ENCODE results near the gene KCNQ2. TPM values are rescaled to one million over a fixed set of nuclear protein-coding genes. Genes with fewer than 3 reads are reported as not detected.
A peak's percentile ranks its signal among the peaks of the same experiment; 100 is the strongest.

KCNQ2 gene
- total RNA-seq, 1 donor from 2014 or later, result 11.5 TPM

DNA sequence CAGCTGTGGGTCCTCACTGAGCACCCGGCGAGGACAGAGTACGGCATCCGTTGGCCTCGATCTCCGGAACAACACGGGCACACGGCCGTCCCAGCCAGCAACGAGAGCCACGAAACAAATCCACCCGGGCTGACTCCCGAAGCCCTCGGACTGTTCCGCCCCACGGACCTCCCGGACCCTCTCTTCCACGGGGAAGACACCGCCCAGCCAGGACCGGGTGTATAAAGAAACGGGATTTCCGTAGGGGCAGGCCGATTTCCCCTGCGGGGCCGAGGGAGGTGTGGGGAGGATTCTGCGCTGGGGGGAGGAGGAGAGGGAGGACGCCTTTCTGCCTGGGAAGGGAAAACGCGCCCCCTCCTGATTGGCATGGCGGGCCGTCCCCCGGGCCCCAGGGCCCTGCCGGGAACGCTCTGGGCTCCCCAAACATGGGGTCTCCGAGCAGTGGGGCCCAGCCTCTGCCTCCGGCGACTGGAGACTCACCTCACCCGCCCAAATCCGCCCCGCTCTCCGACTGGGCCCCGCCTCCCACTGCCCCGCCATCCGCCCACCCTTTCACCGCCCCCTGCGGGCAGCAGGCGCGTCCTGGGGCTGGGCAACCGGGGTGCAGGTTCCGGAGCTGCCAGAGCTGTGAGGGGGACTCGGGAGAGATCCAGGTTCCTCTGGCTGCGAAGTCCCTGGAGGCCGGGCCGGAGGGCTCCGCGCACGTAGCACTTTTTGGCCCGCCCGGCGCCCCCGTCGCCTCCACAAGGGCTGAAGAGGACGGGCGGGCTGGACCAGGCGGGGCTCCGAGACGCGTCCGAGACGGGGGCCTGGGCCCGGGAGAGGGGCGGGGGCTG lies 47.4 kb upstream of the KCNQ2 start:
- Histone ChIP-seq H3K36me3 (ENCODE audit: insufficient read depth, low read length) (no peaks in the 10 kb centered on the region), H3K27ac (ENCODE audit: low read depth, low read length) (peak overlapping the region; percentile 50), H3K79me2 (ENCODE audit: insufficient read depth, low read length) (peaks cover 28% of the 10 kb centered on the region), H3K9me3 (ENCODE audit: insufficient read depth, low read depth, low read length) (no peaks in the 10 kb centered on the region), H3K27me3 (ENCODE audit: insufficient read depth, low read length) (no peaks in the 10 kb centered on the region), H3K4me2 (ENCODE audit: low read length) (peak overlapping the region; percentile 100), H2AFZ (ENCODE audit: low read depth, low read length) (peak overlapping the region; percentile 88), H4K20me1 (ENCODE audit: insufficient read depth, low read length) (peaks cover 37% of the 10 kb centered on the region), H3K4me1 (ENCODE audit: insufficient read depth, low read length) (peaks cover 14% of the 10 kb centered on the region), H3K4me3 (ENCODE audit: insufficient read depth, low read depth, low read length) (peak overlapping the region; percentile 67), H3K9ac (ENCODE audit: low read length) (peak overlapping the region; percentile 91)
- peaks cover 1% of the 10 kb centered on the region for H3K9me3 Mint-ChIP-seq (ENCODE audit: unreplicated experiment)
- peak overlapping the region; percentile 82 for H3K4me3 Mint-ChIP-seq (ENCODE audit: unreplicated experiment)
- H3K4me1 Mint-ChIP-seq (ENCODE audit: low read depth, unreplicated experiment), result peaks cover 2% of the 10 kb centered on the region
- H3K27me3 Mint-ChIP-seq (ENCODE audit: low read depth, unreplicated experiment), result peaks cover 2% of the 10 kb centered on the region
- TF ChIP-seq, protein P1, sequence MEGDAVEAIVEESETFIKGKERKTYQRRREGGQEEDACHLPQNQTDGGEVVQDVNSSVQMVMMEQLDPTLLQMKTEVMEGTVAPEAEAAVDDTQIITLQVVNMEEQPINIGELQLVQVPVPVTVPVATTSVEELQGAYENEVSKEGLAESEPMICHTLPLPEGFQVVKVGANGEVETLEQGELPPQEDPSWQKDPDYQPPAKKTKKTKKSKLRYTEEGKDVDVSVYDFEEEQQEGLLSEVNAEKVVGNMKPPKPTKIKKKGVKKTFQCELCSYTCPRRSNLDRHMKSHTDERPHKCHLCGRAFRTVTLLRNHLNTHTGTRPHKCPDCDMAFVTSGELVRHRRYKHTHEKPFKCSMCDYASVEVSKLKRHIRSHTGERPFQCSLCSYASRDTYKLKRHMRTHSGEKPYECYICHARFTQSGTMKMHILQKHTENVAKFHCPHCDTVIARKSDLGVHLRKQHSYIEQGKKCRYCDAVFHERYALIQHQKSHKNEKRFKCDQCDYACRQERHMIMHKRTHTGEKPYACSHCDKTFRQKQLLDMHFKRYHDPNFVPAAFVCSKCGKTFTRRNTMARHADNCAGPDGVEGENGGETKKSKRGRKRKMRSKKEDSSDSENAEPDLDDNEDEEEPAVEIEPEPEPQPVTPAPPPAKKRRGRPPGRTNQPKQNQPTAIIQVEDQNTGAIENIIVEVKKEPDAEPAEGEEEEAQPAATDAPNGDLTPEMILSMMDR (IDR thresholded peaks at IDR 0.05; ENCODE audit: insufficient read depth, low read depth, low read length), result no peak
- peak; percentile 48 for TF ChIP-seq EZH2 (IDR thresholded peaks at IDR 0.05; ENCODE audit: insufficient read depth, low read length)
- peak overlapping the region; percentile 53 for H3K27ac Mint-ChIP-seq (ENCODE audit: unreplicated experiment)
- no peak for FAIRE-seq
- DNase-seq (ENCODE audit: low read depth), result peak; percentile 37
- H3K36me3 Mint-ChIP-seq (ENCODE audit: low read depth, unreplicated experiment), result peaks cover 17% of the 10 kb centered on the region

DNA sequence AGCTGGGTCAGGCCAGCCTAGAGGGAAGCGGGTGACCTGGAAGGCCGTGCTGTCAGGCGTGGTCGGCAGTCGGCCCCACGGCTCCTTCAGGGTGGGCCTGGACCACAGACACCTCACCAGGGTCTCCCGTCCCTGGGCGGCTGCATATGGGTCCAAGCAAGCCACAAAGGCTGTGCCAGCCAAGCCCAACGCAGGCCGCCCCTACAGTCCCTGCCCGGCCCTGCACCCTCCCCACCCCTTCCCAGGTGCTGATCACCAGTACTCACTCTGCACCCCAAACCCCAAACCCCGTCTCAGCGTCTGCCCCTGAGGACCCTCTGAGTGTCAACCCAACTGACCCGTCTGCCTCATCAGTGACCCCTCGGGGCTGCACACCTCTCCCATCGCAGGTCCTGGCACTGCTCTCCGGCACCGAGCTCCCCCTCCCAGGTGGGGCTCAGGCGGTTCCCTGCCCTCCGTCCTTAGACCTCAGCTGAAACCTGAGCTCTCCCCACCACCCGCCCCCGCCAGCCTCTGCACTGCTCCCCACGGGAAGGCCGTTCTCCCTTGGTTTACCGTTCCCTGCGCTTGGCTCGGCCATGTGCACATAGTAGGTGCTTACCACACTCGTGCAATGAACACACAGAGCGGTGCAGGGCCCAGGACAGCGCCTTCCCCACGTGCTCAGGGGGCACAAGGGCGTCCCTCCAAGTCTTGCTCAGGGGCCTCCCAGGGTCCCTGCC lies 46.7 kb upstream of the KCNQ2 start:
- H3K9me3 ChIP-seq (ENCODE audit: insufficient read depth, low read depth, low read length), result no peaks in the 10 kb centered on the region
- Mint-ChIP-seq H3K4me1 (ENCODE audit: low read depth, unreplicated experiment) (peaks cover 2% of the 10 kb centered on the region), H3K4me3 (ENCODE audit: unreplicated experiment) (peak overlapping the region; percentile 82), H3K9me3 (ENCODE audit: unreplicated experiment) (peaks cover 1% of the 10 kb centered on the region), H3K27ac (ENCODE audit: unreplicated experiment) (peak overlapping the region; percentile 53), H3K36me3 (ENCODE audit: low read depth, unreplicated experiment) (peaks cover 12% of the 10 kb centered on the region), H3K27me3 (ENCODE audit: low read depth, unreplicated experiment) (peaks cover 2% of the 10 kb centered on the region)
- no peak overlapping the region for H3K27ac ChIP-seq (ENCODE audit: low read depth, low read length)
- peaks cover 29% of the 10 kb centered on the region for H4K20me1 ChIP-seq (ENCODE audit: insufficient read depth, low read length)
- H3K79me2 ChIP-seq (ENCODE audit: insufficient read depth, low read length), result peaks cover 28% of the 10 kb centered on the region
- no peak for DNase-seq (ENCODE audit: low read depth)
- peaks cover 14% of the 10 kb centered on the region for H3K4me1 ChIP-seq (ENCODE audit: insufficient read depth, low read length)
- H3K4me3 ChIP-seq (ENCODE audit: insufficient read depth, low read depth, low read length), result peak overlapping the region; percentile 67
- H3K9ac ChIP-seq (ENCODE audit: low read length), result peak overlapping the region; percentile 91
- no peaks in the 10 kb centered on the region for H3K27me3 ChIP-seq (ENCODE audit: insufficient read depth, low read length)
- no peak for TF ChIP-seq EZH2 (IDR thresholded peaks at IDR 0.05; ENCODE audit: insufficient read depth, low read length)
- TF ChIP-seq, protein P1 (IDR thresholded peaks at IDR 0.05; ENCODE audit: insufficient read depth, low read depth, low read length), result no peak
- no peak for FAIRE-seq
- H2AFZ ChIP-seq (ENCODE audit: low read depth, low read length), result peak overlapping the region; percentile 88
- peak overlapping the region; percentile 100 for H3K4me2 ChIP-seq (ENCODE audit: low read length)
- H3K36me3 ChIP-seq (ENCODE audit: insufficient read depth, low read length), result no peaks in the 10 kb centered on the region
